ENCODE results near the gene PRRG2. TPM values are rescaled to one million over a fixed set of nuclear protein-coding genes. Genes with fewer than 3 reads are reported as not detected.

The PRRG2 gene
- total RNA-seq (2014; rRNA removed; shearing (Covaris generic)), result 3.8 and 10.5 TPM in 2 replicates
- polyA plus RNA-seq (2016; fragmentation: Nextera tagmentation; extraction: Ambion mirVana), result 2.0 and 2.3 TPM in 2 replicates
- long read RNA-seq, partial matches to known transcripts, result 1 of 1 reads
- long read RNA-seq, other reads (novel, unspliced or antisense), result 0 of 1 reads

DNA sequence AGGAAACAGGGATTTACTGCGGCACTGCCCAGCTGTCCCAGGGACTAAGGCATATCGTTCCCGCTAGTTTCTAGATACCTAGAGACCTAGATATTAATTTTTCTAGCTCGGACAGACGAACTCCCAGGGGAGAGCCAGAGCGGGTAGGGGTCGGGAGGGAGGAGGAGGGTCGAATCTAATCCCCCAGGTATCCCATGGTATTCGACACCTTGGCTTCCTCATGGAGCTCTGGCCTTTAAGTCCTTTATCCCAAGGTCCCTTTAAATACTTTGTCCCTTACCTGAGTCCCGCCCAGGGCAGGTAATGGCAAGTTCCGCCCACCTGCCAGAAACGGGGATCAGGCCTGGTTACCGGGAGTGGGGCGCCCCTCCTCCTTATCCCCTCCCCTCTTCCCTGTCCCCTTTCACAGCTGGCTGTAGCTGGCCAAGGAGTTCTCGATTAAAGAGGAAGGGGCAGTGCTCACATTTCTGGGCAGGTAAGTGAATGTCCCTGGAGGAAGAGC lies at the start of gene PRRG2:
Gene PRRG2, plus strand, starts transcription at position 310 of the 502 bp plus-strand sequence. CDS start 1,904 bp downstream, outside the sequence.
- Histone ChIP-seq H3K4me1 (ENCODE audit: insufficient read depth) (peaks cover 25% of the 10 kb centered on the region), H3K36me3 (ENCODE audit: insufficient read depth) (no peaks in the 10 kb centered on the region), H3K27ac (ENCODE audit: low read depth) (peak within 1 kb of the TSS; percentile 83), H3K4me3 (peak within 1 kb of the TSS; percentile 76), H3K4me2 (peak within 1 kb of the TSS; percentile 84), H3K79me2 (replicated peaks; ENCODE audit: insufficient read depth) (peaks cover 42% of the 10 kb centered on the region), H2AFZ (peak within 1 kb of the TSS; percentile 72), H4K20me1 (replicated peaks; ENCODE audit: insufficient read depth) (peaks cover 3% of the 10 kb centered on the region; the same call in 1 of the 2 replicates), H3K9me2 (ENCODE audit: insufficient read depth) (no peaks in the 10 kb centered on the region), H3K27me3 (ENCODE audit: insufficient read depth) (no peaks in the 10 kb centered on the region), H3F3A (replicated peaks; ENCODE audit: low read depth) (peaks cover 10% of the 10 kb centered on the region; the same call in 1 of the 2 replicates)
- H3K4me1 Mint-ChIP-seq, result peaks cover 25% of the 10 kb centered on the region
- peak within 1 kb of the TSS; percentile 96 for H3K4me3 Mint-ChIP-seq
- 0 out of 3 replicates have a peak, but pooled peaks cover 2% of the 10 kb centered on the region for H3K36me3 Mint-ChIP-seq (ENCODE audit: low read depth)
- ATAC-seq (peak; percentile 60), DNase-seq (ENCODE audit: low spot score) (peak; percentile 86)
- TF ChIP-seq EZH2 (IDR thresholded peaks at IDR 0.05; ENCODE audit: low read depth, unreplicated experiment), result no peak
- TF ChIP-seq, protein P1, sequence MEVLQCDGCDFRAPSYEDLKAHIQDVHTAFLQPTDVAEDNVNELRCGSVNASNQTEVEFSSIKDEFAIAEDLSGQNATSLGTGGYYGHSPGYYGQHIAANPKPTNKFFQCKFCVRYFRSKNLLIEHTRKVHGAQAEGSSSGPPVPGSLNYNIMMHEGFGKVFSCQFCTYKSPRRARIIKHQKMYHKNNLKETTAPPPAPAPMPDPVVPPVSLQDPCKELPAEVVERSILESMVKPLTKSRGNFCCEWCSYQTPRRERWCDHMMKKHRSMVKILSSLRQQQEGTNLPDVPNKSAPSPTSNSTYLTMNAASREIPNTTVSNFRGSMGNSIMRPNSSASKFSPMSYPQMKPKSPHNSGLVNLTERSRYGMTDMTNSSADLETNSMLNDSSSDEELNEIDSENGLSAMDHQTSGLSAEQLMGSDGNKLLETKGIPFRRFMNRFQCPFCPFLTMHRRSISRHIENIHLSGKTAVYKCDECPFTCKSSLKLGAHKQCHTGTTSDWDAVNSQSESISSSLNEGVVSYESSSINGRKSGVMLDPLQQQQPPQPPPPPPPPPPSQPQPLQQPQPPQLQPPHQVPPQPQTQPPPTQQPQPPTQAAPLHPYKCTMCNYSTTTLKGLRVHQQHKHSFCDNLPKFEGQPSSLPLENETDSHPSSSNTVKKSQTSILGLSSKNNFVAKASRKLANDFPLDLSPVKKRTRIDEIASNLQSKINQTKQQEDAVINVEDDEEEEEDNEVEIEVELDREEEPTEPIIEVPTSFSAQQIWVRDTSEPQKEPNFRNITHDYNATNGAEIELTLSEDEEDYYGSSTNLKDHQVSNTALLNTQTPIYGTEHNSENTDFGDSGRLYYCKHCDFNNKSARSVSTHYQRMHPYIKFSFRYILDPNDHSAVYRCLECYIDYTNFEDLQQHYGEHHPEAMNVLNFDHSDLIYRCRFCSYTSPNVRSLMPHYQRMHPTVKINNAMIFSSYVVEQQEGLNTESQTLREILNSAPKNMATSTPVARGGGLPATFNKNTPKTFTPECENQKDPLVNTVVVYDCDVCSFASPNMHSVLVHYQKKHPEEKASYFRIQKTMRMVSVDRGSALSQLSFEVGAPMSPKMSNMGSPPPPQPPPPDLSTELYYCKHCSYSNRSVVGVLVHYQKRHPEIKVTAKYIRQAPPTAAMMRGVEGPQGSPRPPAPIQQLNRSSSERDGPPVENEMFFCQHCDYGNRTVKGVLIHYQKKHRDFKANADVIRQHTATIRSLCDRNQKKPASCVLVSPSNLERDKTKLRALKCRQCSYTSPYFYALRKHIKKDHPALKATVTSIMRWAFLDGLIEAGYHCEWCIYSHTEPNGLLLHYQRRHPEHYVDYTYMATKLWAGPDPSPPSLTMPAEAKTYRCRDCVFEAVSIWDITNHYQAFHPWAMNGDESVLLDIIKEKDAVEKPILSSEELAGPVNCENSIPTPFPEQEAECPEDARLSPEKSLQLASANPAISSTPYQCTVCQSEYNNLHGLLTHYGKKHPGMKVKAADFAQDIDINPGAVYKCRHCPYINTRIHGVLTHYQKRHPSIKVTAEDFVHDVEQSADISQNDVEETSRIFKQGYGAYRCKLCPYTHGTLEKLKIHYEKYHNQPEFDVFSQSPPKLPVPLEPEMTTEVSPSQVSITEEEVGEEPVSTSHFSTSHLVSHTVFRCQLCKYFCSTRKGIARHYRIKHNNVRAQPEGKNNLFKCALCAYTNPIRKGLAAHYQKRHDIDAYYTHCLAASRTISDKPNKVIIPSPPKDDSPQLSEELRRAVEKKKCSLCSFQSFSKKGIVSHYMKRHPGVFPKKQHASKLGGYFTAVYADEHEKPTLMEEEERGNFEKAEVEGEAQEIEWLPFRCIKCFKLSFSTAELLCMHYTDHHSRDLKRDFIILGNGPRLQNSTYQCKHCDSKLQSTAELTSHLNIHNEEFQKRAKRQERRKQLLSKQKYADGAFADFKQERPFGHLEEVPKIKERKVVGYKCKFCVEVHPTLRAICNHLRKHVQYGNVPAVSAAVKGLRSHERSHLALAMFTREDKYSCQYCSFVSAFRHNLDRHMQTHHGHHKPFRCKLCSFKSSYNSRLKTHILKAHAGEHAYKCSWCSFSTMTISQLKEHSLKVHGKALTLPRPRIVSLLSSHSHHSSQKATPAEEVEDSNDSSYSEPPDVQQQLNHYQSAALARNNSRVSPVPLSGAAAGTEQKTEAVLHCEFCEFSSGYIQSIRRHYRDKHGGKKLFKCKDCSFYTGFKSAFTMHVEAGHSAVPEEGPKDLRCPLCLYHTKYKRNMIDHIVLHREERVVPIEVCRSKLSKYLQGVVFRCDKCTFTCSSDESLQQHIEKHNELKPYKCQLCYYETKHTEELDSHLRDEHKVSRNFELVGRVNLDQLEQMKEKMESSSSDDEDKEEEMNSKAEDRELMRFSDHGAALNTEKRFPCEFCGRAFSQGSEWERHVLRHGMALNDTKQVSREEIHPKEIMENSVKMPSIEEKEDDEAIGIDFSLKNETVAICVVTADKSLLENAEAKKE (CRISPR knock-in tag; IDR thresholded peaks at IDR 0.05), result no peak
- TF ChIP-seq POLR2AphosphoS5 (IDR thresholded peaks at IDR 0.05; ENCODE audit: low read depth), result peak; percentile 40; the same call in 1 of the 2 replicates
- peak within 1 kb of the TSS; percentile 97 for H3K27ac Mint-ChIP-seq
- no peaks in the 10 kb centered on the region for H3K9me3 Mint-ChIP-seq
- peaks cover 6% of the 10 kb centered on the region for H3K27me3 Mint-ChIP-seq (ENCODE audit: insufficient read depth, low read depth, poor library complexity)
